OCI-LY7 (cell line): Measurements from ENCODE around the gene SOX5. TPM values are rescaled to one million over a fixed set of nuclear protein-coding genes. Genes with fewer than 3 reads are reported as not detected.

Experiments
- BruUV-seq: library from RNA; stranded (reverse); fragments of 400-500 nt; replicated peaks from 2 replicates; lab custom pipeline; 2021; lab: Mats Ljungman, UMichigan
- CTCF ChIA-PET: fragments of 300-600 bp; sonication (Branson Sonifier 250); formaldehyde crosslinking; loops from one replicate; lab custom pipeline; 2022; ENCODE audit warnings: antibody characterized with exemption; ENCODE audit not compliant: unreplicated experiment; lab: Charles Lee
- POLR2A ChIA-PET: fragments of 300-600 bp; sonication (Branson Sonifier 250); formaldehyde crosslinking; loops from one replicate; lab custom pipeline; 2022; ENCODE audit warnings: antibody characterized with exemption; lab: Charles Lee
- DNase-seq: peaks from one replicate; pipeline ENCODE4 v3.0.0-alpha.2; 2015; ENCODE audit warnings: low spot score
- H2AFZ ChIP-seq: fragments of 200-600 bp; sonication (generic), shearing (Covaris generic); 2 replicates; pipeline ENCODE4 v1.6.1; 2014; ENCODE audit warnings: mild to moderate bottlenecking, antibody characterized with exemption, low read length, moderate library complexity
- H3K27ac ChIP-seq: fragments of 200-600 bp; sonication (generic); 2 replicates; pipeline ENCODE4 v1.5.1; 2014; ENCODE audit warnings: mixed run types, low read depth, mild to moderate bottlenecking, moderate library complexity, low read length, inconsistent platforms; ENCODE audit not compliant: poor library complexity, severe bottlenecking
- H3K36me3 ChIP-seq: fragments of 200-600 bp; sonication (generic); 2 replicates; pipeline ENCODE4 v1.6.1; 2014; ENCODE audit warnings: mild to moderate bottlenecking, antibody characterized with exemption, low read length, moderate library complexity, mixed read lengths; ENCODE audit not compliant: insufficient read depth
- H3K4me1 ChIP-seq: fragments of 200-600 bp; sonication (generic); 2 replicates; pipeline ENCODE4 v1.5.1; 2014; ENCODE audit warnings: mild to moderate bottlenecking, low read length; ENCODE audit not compliant: insufficient read depth, poor library complexity, severe bottlenecking
- H3K4me2 ChIP-seq: fragments of 200-600 bp; sonication (generic); 2 replicates; pipeline ENCODE4 v1.6.1; 2014; ENCODE audit warnings: mild to moderate bottlenecking, low read length
- H3K4me3 ChIP-seq: fragments of 200-600 bp; sonication (generic); 2 replicates; pipeline ENCODE4 v1.5.1; 2014; ENCODE audit warnings: mild to moderate bottlenecking, low read depth, low read length; ENCODE audit not compliant: poor library complexity, severe bottlenecking
- H3K79me2 ChIP-seq: fragments of 200-600 bp; sonication (generic); 2 replicates; pipeline ENCODE4 v1.6.1; 2016; ENCODE audit warnings: low read depth, mild to moderate bottlenecking, low read length, moderate library complexity, mixed read lengths; ENCODE audit not compliant: insufficient read depth
- H3K9me2 ChIP-seq: fragments of 200-600 bp; sonication (generic); 2 replicates; pipeline ENCODE4 v1.6.1; 2016; ENCODE audit warnings: mild to moderate bottlenecking, low read length, mixed read lengths; ENCODE audit not compliant: insufficient read depth
- H3K9me3 ChIP-seq: fragments of 200-600 bp; sonication (generic); 2 replicates; pipeline ENCODE4 v1.6.1; 2014; ENCODE audit warnings: mild to moderate bottlenecking, mixed run types, low read length, mixed read lengths
- H4K20me1 ChIP-seq: fragments of 200-600 bp; sonication (generic); 2 replicates; pipeline ENCODE4 v1.6.1; 2014; ENCODE audit warnings: mild to moderate bottlenecking, antibody characterized with exemption, low read length, moderate library complexity, mixed read lengths; ENCODE audit not compliant: insufficient read depth
- EZH2phosphoT487 ChIP-seq: fragments of 200-600 bp; sonication (generic); IDR thresholded peaks from 2 replicates; pipeline ENCODE4 v1.6.1; 2018; ENCODE audit warnings: low read depth, borderline replicate concordance, mild to moderate bottlenecking, mixed run types, antibody characterized with exemption, low read length, moderate library complexity, mixed read lengths
- intact Hi-C: fragments of 100-400 bp; cut with micrococcal nuclease; formaldehyde crosslinking; loops from one replicate; pipeline ENCODE4 v1.10.0; 2022; ENCODE audit not compliant: unreplicated experiment
- total RNA-seq, 2 experiments: library from RNA; depleted of rRNA in 1 of 2; stranded (reverse); fragments of >200 nt in 1 of 2; shearing (Covaris generic) in 1 of 2; gene quantifications; 2 replicates each; pipeline ENCODE4 v1.2.3, GENCODE V29; 2014 to 2022
- TF ChIP-seq, protein P1 (sequence below): fragments of 200-600 bp; sonication (generic); conservative IDR thresholded peaks from 2 replicates; pipeline ENCODE4 v1.5.1; 2014; ENCODE audit warnings: mild to moderate bottlenecking, antibody characterized with exemption, low read length, moderate library complexity, mixed read lengths

SOX5 gene
- total RNA-seq, 2 experiments from 2014 or later, result 0.16 TPM; not detected in 1

DNA sequence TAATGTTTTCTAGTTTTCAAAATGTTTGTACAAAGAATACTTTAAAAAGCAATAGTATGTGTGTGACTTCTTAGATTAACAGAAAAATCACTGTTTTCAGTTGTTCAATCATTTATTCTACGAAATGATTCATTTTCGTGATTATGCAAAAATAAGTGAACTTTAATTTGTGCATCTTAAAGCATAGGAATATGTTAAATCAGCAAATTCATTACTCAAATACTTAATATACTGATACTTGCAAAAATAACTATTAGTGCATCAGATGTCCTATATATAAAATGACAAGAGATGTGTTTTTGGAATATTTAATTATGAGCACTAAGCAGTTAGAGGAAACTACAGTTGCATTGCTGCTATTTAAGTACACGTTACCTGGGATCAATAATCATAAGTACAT, 11.0 kb downstream of the SOX5 start:
- no peak for DNase-seq
- POLR2A ChIA-PET, result interaction anchor here (0.6 kb wide), 1 partner anchor 504 kb away, joined by 3 read pairs; no protein-coding TSS in a partner anchor
- TF ChIP-seq EZH2phosphoT487, result no peak
- TF ChIP-seq, protein P1, sequence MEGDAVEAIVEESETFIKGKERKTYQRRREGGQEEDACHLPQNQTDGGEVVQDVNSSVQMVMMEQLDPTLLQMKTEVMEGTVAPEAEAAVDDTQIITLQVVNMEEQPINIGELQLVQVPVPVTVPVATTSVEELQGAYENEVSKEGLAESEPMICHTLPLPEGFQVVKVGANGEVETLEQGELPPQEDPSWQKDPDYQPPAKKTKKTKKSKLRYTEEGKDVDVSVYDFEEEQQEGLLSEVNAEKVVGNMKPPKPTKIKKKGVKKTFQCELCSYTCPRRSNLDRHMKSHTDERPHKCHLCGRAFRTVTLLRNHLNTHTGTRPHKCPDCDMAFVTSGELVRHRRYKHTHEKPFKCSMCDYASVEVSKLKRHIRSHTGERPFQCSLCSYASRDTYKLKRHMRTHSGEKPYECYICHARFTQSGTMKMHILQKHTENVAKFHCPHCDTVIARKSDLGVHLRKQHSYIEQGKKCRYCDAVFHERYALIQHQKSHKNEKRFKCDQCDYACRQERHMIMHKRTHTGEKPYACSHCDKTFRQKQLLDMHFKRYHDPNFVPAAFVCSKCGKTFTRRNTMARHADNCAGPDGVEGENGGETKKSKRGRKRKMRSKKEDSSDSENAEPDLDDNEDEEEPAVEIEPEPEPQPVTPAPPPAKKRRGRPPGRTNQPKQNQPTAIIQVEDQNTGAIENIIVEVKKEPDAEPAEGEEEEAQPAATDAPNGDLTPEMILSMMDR, result no peak
- H2AFZ ChIP-seq, result no peak overlapping the region
- intact Hi-C loops, result no loop called here
- peaks cover 3% of the 10 kb centered on the region; the same call in 1 of the 2 replicates for H4K20me1 ChIP-seq
- no peaks in the 10 kb centered on the region for H3K9me2 ChIP-seq
- H3K4me1 ChIP-seq, result no peaks in the 10 kb centered on the region
- no peak overlapping the region for H3K27ac ChIP-seq
- H3K4me2 ChIP-seq, result no peak overlapping the region
- H3K4me3 ChIP-seq, result no peak overlapping the region
- H3K9me3 ChIP-seq, result no peaks in the 10 kb centered on the region
- H3K36me3 ChIP-seq, result no peaks in the 10 kb centered on the region
- no peaks in the 10 kb centered on the region for H3K79me2 ChIP-seq
- no TSS peak for BruUV-seq
- CTCF ChIA-PET, result no interaction called here

DNA sequence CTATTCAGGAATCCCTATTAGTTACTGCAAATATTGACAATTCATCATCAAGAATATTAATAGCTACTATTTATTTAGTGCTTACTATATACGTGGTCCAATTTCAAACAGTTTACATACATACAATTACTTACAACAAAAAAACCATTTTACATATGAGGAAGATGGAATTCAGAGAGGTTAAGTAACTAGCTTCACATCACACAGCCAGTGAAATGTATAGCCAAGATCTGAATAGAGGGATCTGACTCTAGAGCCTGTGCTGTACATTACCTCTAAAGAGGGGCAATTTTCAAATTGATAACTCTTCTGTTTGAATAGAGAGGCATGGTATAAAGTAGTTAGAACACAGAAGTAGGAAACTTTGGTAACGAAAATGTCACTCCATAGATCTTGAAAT, 18.3 kb downstream of the SOX5 start:
- Histone ChIP-seq H3K4me1 (no peaks in the 10 kb centered on the region), H3K79me2 (no peaks in the 10 kb centered on the region), H4K20me1 (no peaks in the 10 kb centered on the region), H3K9me2 (no peaks in the 10 kb centered on the region), H2AFZ (no peak overlapping the region), H3K36me3 (no peaks in the 10 kb centered on the region), H3K4me2 (no peak overlapping the region), H3K9me3 (no peaks in the 10 kb centered on the region), H3K27ac (no peak overlapping the region), H3K4me3 (no peak overlapping the region)
- intact Hi-C loops, result no loop called here
- no TSS peak for BruUV-seq
- ChIA-PET CTCF (no interaction called here), POLR2A (interaction anchor here (0.6 to 0.7 kb wide), 2 partner anchors 40 to 245 kb away, joined by 3 to 4 read pairs; no protein-coding TSS in a partner anchor)
- TF ChIP-seq, protein P1, result no peak
- no peak for TF ChIP-seq EZH2phosphoT487
- DNase-seq, result no peak

DNA sequence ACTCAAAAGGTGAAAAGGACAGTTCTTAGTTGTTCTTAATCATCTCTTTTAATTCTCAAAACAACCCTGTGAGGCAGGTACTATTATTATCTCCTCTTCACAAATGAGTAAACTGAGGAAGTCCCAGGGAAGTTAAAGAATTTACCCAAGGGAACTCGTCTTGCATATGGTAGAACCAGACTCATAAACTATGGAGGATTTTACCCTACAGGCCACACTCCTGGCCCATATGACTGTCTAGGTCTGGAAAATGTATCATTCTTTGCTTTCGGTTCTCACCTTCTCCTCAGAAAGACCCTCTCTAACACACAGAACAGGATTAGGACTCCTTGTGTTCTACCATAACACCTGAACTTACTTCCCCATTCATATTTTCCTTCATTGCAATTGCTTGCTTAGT, 18.9 kb downstream of the SOX5 start:
- H3K4me2 ChIP-seq, result no peak overlapping the region
- H4K20me1 ChIP-seq, result no peaks in the 10 kb centered on the region
- H2AFZ ChIP-seq, result no peak overlapping the region
- CTCF ChIA-PET, result no interaction called here
- no peak overlapping the region for H3K4me3 ChIP-seq
- DNase-seq, result no peak
- no peaks in the 10 kb centered on the region for H3K9me2 ChIP-seq
- no peaks in the 10 kb centered on the region for H3K9me3 ChIP-seq
- POLR2A ChIA-PET, result interaction anchor here (0.6 to 0.7 kb wide), 2 partner anchors 40 to 246 kb away, joined by 3 to 4 read pairs; no protein-coding TSS in a partner anchor
- H3K36me3 ChIP-seq, result no peaks in the 10 kb centered on the region
- intact Hi-C loops, result no loop called here
- no TSS peak for BruUV-seq
- no peak for TF ChIP-seq EZH2phosphoT487
- TF ChIP-seq, protein P1, result no peak
- no peaks in the 10 kb centered on the region for H3K79me2 ChIP-seq
- no peak overlapping the region for H3K27ac ChIP-seq
- H3K4me1 ChIP-seq, result no peaks in the 10 kb centered on the region
